OCI-LY1 (cell line): Measurements from ENCODE around the gene FBXL17.

Source experiments
- H2AFZ ChIP-seq: fragments of 200-600 bp; sonication (generic), shearing (Covaris generic); 2 replicates; pipeline ENCODE4 v1.6.0; 2014; ENCODE audit warnings: antibody characterized with exemption, mild to moderate bottlenecking, low read length
- H3F3A ChIP-seq: fragments of 200-600 bp; sonication (generic), shearing (Covaris generic); 2 replicates; pipeline ENCODE4 v1.6.0; 2014; ENCODE audit warnings: mild to moderate bottlenecking, antibody characterized with exemption, low read length, moderate library complexity; ENCODE audit not compliant: insufficient read depth
- H3K27ac ChIP-seq: fragments of 200-600 bp; sonication (generic); 2 replicates; pipeline ENCODE4 v1.5.1; 2014; ENCODE audit warnings: low read length, mixed run types, mild to moderate bottlenecking, low read depth; ENCODE audit not compliant: poor library complexity, severe bottlenecking
- H3K27me3 ChIP-seq: fragments of 200-600 bp; sonication (generic); 2 replicates; pipeline ENCODE4 v1.6.0; 2014; ENCODE audit warnings: antibody characterized with exemption, mild to moderate bottlenecking, low read length, moderate library complexity; ENCODE audit not compliant: insufficient read depth
- H3K36me3 ChIP-seq: fragments of 200-600 bp; sonication (generic); 2 replicates; pipeline ENCODE4 v1.6.1; 2014; ENCODE audit warnings: mild to moderate bottlenecking, antibody characterized with exemption, low read length, moderate library complexity, mixed read lengths; ENCODE audit not compliant: insufficient read depth
- H3K4me1 ChIP-seq: fragments of 200-600 bp; sonication (generic); 2 replicates; pipeline ENCODE4 v1.5.1; 2014; ENCODE audit warnings: mild to moderate bottlenecking, low read length, moderate library complexity; ENCODE audit not compliant: insufficient read depth, severe bottlenecking
- H3K4me2 ChIP-seq: fragments of 200-600 bp; sonication (generic), shearing (Covaris generic); 2 replicates; pipeline ENCODE4 v1.6.1; 2014; ENCODE audit warnings: low read length
- H3K4me3 ChIP-seq: fragments of 200-600 bp; sonication (generic); 2 replicates; pipeline ENCODE4 v1.5.1; 2014; ENCODE audit warnings: low read length, low read depth, mild to moderate bottlenecking, mixed read lengths; ENCODE audit not compliant: poor library complexity, severe bottlenecking
- H3K79me2 ChIP-seq: fragments of 200-600 bp; shearing (Covaris generic); 2 replicates; pipeline ENCODE4 v1.6.1; 2016; ENCODE audit warnings: mixed run types, low read length, mixed read lengths; ENCODE audit not compliant: insufficient read depth
- H3K9ac ChIP-seq: fragments of 200-600 bp; sonication (generic), shearing (Covaris generic); 2 replicates; pipeline ENCODE4 v1.6.1; 2014; ENCODE audit warnings: mild to moderate bottlenecking, low read length, mixed read lengths
- H3K9me2 ChIP-seq: fragments of 200-600 bp; sonication (generic), shearing (Covaris generic); 2 replicates; pipeline ENCODE4 v1.6.1; 2014; ENCODE audit warnings: low read depth, mild to moderate bottlenecking, low read length, mixed read lengths
- H3K9me3 ChIP-seq: fragments of 200-600 bp; shearing (Covaris generic); 2 replicates; pipeline ENCODE4 v1.6.1; 2014; ENCODE audit warnings: low read length, mixed read lengths
- H4K20me1 ChIP-seq: fragments of 200-600 bp; sonication (generic), shearing (Covaris generic); 2 replicates; pipeline ENCODE4 v1.6.0; 2016; ENCODE audit warnings: mild to moderate bottlenecking, low read length; ENCODE audit not compliant: insufficient read depth
- CTCF ChIP-seq: fragments of 200-600 bp; sonication (generic), shearing (Covaris generic); IDR thresholded peaks from 2 replicates; pipeline ENCODE4 v1.5.1; 2017; ENCODE audit warnings: mild to moderate bottlenecking, antibody characterized with exemption, low read length, moderate library complexity, mixed read lengths
- EZH2 ChIP-seq: fragments of 200-600 bp; sonication (generic), shearing (Covaris generic); IDR thresholded peaks from 2 replicates; pipeline ENCODE4 v1.8.0; 2017; ENCODE audit warnings: borderline replicate concordance, mixed run types, mild to moderate bottlenecking, antibody characterized with exemption, low read length, moderate library complexity, mixed read lengths

The FBXL17 gene

GRCh38 chr5:108420755-108421154 is 38.9 kb upstream of the FBXL17 start:
- no peaks in the 10 kb centered on the region for H4K20me1 ChIP-seq
- no peaks in the 10 kb centered on the region for H3K27me3 ChIP-seq
- H3K36me3 ChIP-seq = no peaks in the 10 kb centered on the region
- no peak overlapping the region for H3K27ac ChIP-seq
- peaks cover 3% of the 10 kb centered on the region; the same call in 1 of the 2 replicates for H3K9me3 ChIP-seq
- H3K79me2 ChIP-seq = no peaks in the 10 kb centered on the region
- H3K9ac ChIP-seq = no peak overlapping the region
- no peak overlapping the region for H2AFZ ChIP-seq
- no peak overlapping the region for H3K4me2 ChIP-seq
- no peak for TF ChIP-seq EZH2
- no peak for TF ChIP-seq CTCF
- no peak overlapping the region for H3K4me3 ChIP-seq
- no peaks in the 10 kb centered on the region for H3K9me2 ChIP-seq
- H3F3A ChIP-seq = no peaks in the 10 kb centered on the region
- H3K4me1 ChIP-seq = peaks cover 12% of the 10 kb centered on the region

GRCh38 chr5:108420158-108420557 is 38.3 kb upstream of the FBXL17 start:
- Histone ChIP-seq H3K4me3 (no peak overlapping the region), H3K9me2 (no peaks in the 10 kb centered on the region), H3K9ac (no peak overlapping the region), H4K20me1 (no peaks in the 10 kb centered on the region), H3K9me3 (peaks cover 3% of the 10 kb centered on the region; the same call in 1 of the 2 replicates), H3K27ac (no peak overlapping the region), H3K27me3 (no peaks in the 10 kb centered on the region), H3F3A (no peaks in the 10 kb centered on the region), H3K36me3 (no peaks in the 10 kb centered on the region), H3K79me2 (no peaks in the 10 kb centered on the region), H3K4me2 (no peak overlapping the region), H3K4me1 (peaks cover 12% of the 10 kb centered on the region), H2AFZ (no peak overlapping the region)
- TF ChIP-seq EZH2 = no peak
- no peak for TF ChIP-seq CTCF

- no peaks in the 10 kb centered on the region for H3K79me2 ChIP-seq
- no peaks in the 10 kb centered on the region for H3K9me2 ChIP-seq
- no peaks in the 10 kb centered on the region for H4K20me1 ChIP-seq
- peaks cover 12% of the 10 kb centered on the region for H3K4me1 ChIP-seq
- no peak overlapping the region for H3K9ac ChIP-seq
- no peaks in the 10 kb centered on the region for H3K27me3 ChIP-seq
- H3K36me3 ChIP-seq = no peaks in the 10 kb centered on the region
- no peak overlapping the region for H3K4me3 ChIP-seq
- H2AFZ ChIP-seq = no peak overlapping the region
- no peak for TF ChIP-seq EZH2
- TF ChIP-seq CTCF = no peak
- no peak overlapping the region for H3K27ac ChIP-seq
- no peak overlapping the region for H3K4me2 ChIP-seq
- peaks cover 3% of the 10 kb centered on the region; the same call in 1 of the 2 replicates for H3K9me3 ChIP-seq
- no peaks in the 10 kb centered on the region for H3F3A ChIP-seq
These were observed 36.3 kb upstream of the FBXL17 start for GRCh38 chr5:108418197-108418596.
